Upper lobe of left lung (tissue), 6 donors: Measurements from ENCODE around the gene ADISSP. TPM values are rescaled to one million over a fixed set of nuclear protein-coding genes. Genes with fewer than 3 reads are reported as not detected.

ENCODE experiments used
- ATAC-seq, 2 donors: fragments of 200-7000 bp; cut with Tn5 transposase; one replicate each; pipeline ENCODE4 v1.9.1; 2022; ENCODE audit warnings: mild to moderate bottlenecking in 2 of 2, moderate library complexity in 2 of 2; ENCODE audit not compliant: low FRiP score in 2 of 2
- DNase-seq, 2 donors: peaks; one replicate each; pipeline ENCODE4 v3.0.0-alpha.2; 2019 to 2020
- H3K27ac ChIP-seq, 4 donors: fragments of 200-600 bp; sonication (generic); one replicate each; pipeline ENCODE4 v1.5.1; 2016 to 2019
- H3K27me3 ChIP-seq, 4 donors: fragments of 200-600 bp; sonication (generic); one replicate each; pipeline ENCODE4 v1.5.1; 2017 to 2019
- H3K36me3 ChIP-seq, 4 donors: fragments of 200-600 bp; sonication (generic); one replicate each; pipeline ENCODE4 v1.5.1; 2016 to 2019
- H3K4me1 ChIP-seq, 4 donors: fragments of 200-600 bp; sonication (generic); one replicate each; pipeline ENCODE4 v1.5.1; 2018 to 2019
- H3K4me3 ChIP-seq, 4 donors: fragments of 200-600 bp; sonication (generic); one replicate each; pipeline ENCODE4 v1.5.1; 2017 to 2019; ENCODE audit warnings: mild to moderate bottlenecking in 2 of 4, moderate library complexity in 1 of 4
- H3K9me3 ChIP-seq, 4 donors: fragments of 200-600 bp; sonication (generic); one replicate each; pipeline ENCODE4 v1.5.1; 2018 to 2019
- EP300 ChIP-seq, 4 donors: sonication (generic); formaldehyde crosslinking; IDR thresholded peaks; one replicate each; pipeline ENCODE4 v1.5.1; 2017; ENCODE audit warnings: antibody characterized with exemption in 4 of 4, control low read depth in 2 of 4
- POLR2A ChIP-seq, 4 donors: fragments of 450-650 bp; IDR thresholded peaks; one replicate each; pipeline ENCODE4 v1.5.1; 2016 to 2017; ENCODE audit warnings: antibody characterized with exemption in 4 of 4, mild to moderate bottlenecking in 2 of 4
- POLR2AphosphoS5 ChIP-seq, 2 donors: sonication (generic); formaldehyde crosslinking; IDR thresholded peaks; one replicate each; pipeline ENCODE4 v1.5.1; 2017; ENCODE audit warnings: antibody characterized with exemption in 2 of 2
- WGBS, 2 donors: methylation state at CpG; one replicate each; pipeline ENCODE4 v1.1.5; 2017 to 2018; 5-methylcytosine and 5-hydroxymethylcytosine counted together
- total RNA-seq, 6 donors: library from RNA; depleted of rRNA in 4 of 6; stranded (reverse); fragments of >200 nt in 4 of 6; gene quantifications; one replicate each; pipeline versions ENCODE4 v1.1.0 to v1.2.1, GENCODE V29; 2016 to 2021
- TF ChIP-seq, protein P1 (sequence below), 6 experiments: fragments of 450-650 bp in 4 of 6; fragments of 200-600 bp in 2 of 6; sonication (generic) in 2 of 6; IDR thresholded peaks; one replicate each; pipeline ENCODE4 v1.5.1; 2016 to 2019; ENCODE audit warnings: antibody characterized with exemption in 6 of 6
- donor health status: DM: no; HTN: no; CAD: no; lungs with moderate emphysema.
- donor health status: DM: no; HTN: yes; CAD: no; lungs with severe emphysema.

Gene ADISSP
- total RNA-seq, 6 donors from 2014 or later, result 6.7 to 41.9 (median 39.1) TPM

DNA sequence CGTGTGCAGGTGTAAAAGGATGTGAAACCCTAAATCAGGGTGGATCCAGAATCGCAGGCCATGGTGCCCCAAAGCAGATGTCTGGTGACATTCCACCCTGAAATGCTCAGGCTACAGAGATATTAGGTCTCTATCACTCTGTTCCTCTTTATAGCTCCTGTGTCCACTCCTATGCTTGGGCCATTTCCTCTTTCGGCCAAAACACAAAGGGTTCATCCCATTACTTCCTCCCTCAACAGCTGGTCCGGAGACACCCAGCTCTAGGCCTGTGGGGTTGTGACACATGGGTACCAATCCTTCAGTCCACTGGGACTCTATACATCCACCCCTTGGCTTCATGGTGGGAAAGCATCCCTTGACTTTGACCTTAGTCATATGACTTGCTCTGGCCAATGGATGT lies 53.5 kb downstream of the ADISSP start:
- Histone ChIP-seq H3K4me1 (peaks cover 8 to 23% (median 14%) of the 10 kb centered on the region in 4 donors), H3K27ac (no peak overlapping the region), H3K9me3 (no peaks in the 10 kb centered on the region), H3K27me3 (no peaks in the 10 kb centered on the region), H3K4me3 (no peak overlapping the region), H3K36me3 (no peaks in the 10 kb centered on the region)
- TF ChIP-seq POLR2A (IDR thresholded peaks at IDR 0.05) (no peak), POLR2AphosphoS5 (IDR thresholded peaks at IDR 0.05) (no peak), EP300 (IDR thresholded peaks at IDR 0.05) (no peak)
- TF ChIP-seq, protein P1, sequence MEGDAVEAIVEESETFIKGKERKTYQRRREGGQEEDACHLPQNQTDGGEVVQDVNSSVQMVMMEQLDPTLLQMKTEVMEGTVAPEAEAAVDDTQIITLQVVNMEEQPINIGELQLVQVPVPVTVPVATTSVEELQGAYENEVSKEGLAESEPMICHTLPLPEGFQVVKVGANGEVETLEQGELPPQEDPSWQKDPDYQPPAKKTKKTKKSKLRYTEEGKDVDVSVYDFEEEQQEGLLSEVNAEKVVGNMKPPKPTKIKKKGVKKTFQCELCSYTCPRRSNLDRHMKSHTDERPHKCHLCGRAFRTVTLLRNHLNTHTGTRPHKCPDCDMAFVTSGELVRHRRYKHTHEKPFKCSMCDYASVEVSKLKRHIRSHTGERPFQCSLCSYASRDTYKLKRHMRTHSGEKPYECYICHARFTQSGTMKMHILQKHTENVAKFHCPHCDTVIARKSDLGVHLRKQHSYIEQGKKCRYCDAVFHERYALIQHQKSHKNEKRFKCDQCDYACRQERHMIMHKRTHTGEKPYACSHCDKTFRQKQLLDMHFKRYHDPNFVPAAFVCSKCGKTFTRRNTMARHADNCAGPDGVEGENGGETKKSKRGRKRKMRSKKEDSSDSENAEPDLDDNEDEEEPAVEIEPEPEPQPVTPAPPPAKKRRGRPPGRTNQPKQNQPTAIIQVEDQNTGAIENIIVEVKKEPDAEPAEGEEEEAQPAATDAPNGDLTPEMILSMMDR (IDR thresholded peaks at IDR 0.05), result no peak
- 49 to 86% methylated on average over 3 to 4 of the region's 4 CpGs for WGBS, 2 donors
- ATAC-seq, result peak; percentile 3 to 74
- DNase-seq, result peak in 1 of 2 donors; percentile 50

DNA sequence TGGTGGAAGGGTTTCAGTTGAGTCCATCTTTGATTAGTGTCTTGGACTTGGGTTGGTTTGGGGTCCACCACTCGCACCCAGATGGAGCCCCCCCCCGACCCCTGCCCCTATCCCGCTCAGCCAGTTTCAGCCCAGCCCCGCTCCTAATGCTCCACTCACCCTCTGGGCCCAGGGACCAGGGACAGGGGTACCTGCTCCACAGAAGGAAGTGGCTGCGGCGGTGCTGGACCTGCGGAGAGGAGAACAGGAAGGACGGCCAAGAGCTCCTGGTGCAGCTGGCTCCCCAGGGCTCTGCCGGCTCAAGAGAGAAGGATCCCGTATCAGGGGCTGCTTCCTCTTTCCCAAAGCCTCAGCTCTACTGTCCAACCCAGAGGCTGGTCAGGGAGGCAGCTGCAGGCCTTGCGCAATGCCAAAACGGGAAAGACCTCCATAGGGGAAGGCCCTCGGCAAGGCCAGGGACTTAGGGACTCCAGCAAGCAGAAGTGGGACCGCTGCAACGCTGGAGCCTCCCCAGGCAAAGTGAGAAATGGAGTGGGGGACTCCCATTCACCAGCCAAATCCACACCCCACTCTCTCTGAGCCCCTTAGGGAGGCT lies 55.2 kb downstream of the ADISSP start, which contains the start of gene SIGLEC1:
SIGLEC1 (minus strand) TSS at position 322 of the 595 bp plus-strand sequence. CDS start 5,472 bp downstream, outside the sequence.
- WGBS, 2 donors, result 66 to 82% methylated on average over 12 to 15 of the region's 15 CpGs
- peak; percentile 56 to 77 for ATAC-seq
- no peaks in the 10 kb centered on the region for H3K9me3 ChIP-seq
- DNase-seq, result peak in 1 of 2 donors; percentile 83
- no peaks in the 10 kb centered on the region for H3K36me3 ChIP-seq
- H3K27ac ChIP-seq, result peak within 1 kb of the TSS in 1 of 4 donors; percentile 6
- TF ChIP-seq EP300 (IDR thresholded peaks at IDR 0.05) (no peak), POLR2A (IDR thresholded peaks at IDR 0.05) (peak in 1 of 4 donors; percentile 48), POLR2AphosphoS5 (IDR thresholded peaks at IDR 0.05) (peak in 1 of 2 donors; percentile 22)
- TF ChIP-seq, protein P1 (IDR thresholded peaks at IDR 0.05), result no peak
- no peaks in the 10 kb centered on the region for H3K27me3 ChIP-seq
- H3K4me3 ChIP-seq, result peak within 1 kb of the TSS in 3 of 4 donors; percentile 8 to 29 (median 18)
- peaks cover 8 to 23% (median 14%) of the 10 kb centered on the region in 4 donors for H3K4me1 ChIP-seq

DNA sequence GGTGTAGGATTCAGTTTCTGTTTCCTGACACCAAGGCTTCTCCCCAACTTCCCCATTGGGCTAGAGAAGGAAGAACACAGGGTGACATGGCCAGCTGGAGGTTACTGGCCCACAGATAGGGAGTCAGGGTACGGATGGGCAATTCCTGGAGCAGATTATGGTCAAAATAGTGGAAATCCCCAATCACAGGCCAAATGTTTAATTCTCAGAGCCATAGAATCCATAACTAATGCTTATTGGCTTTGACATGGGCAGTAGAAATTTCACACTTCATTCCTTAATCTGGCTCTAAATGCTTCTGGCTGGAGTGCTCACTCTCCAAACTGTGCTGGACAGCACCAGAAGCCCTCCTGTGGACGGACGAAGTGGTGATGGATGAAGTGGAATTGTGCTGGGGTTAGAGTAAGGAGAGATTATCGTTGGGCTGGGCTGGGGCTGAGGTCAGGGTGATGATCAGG lies 56.0 kb downstream of the ADISSP start:
- WGBS, 2 donors, result 68 to 70% methylated on average over 4 of the region's 4 CpGs
- Histone ChIP-seq H3K4me1 (peaks cover 8 to 23% (median 14%) of the 10 kb centered on the region in 4 donors), H3K9me3 (no peaks in the 10 kb centered on the region), H3K27me3 (no peaks in the 10 kb centered on the region), H3K36me3 (no peaks in the 10 kb centered on the region), H3K4me3 (peak overlapping the region in 3 of 4 donors; percentile 8 to 29 (median 18)), H3K27ac (peak overlapping the region in 1 of 4 donors; percentile 6)
- ATAC-seq (peak in 1 of 2 donors; percentile 54), DNase-seq (no peak)
- TF ChIP-seq EP300 (IDR thresholded peaks at IDR 0.05), result no peak
- no peak for TF ChIP-seq POLR2AphosphoS5 (IDR thresholded peaks at IDR 0.05)
- peak in 1 of 4 donors; percentile 26 for TF ChIP-seq POLR2A (IDR thresholded peaks at IDR 0.05)
- TF ChIP-seq, protein P1 (IDR thresholded peaks at IDR 0.05), result no peak

DNA sequence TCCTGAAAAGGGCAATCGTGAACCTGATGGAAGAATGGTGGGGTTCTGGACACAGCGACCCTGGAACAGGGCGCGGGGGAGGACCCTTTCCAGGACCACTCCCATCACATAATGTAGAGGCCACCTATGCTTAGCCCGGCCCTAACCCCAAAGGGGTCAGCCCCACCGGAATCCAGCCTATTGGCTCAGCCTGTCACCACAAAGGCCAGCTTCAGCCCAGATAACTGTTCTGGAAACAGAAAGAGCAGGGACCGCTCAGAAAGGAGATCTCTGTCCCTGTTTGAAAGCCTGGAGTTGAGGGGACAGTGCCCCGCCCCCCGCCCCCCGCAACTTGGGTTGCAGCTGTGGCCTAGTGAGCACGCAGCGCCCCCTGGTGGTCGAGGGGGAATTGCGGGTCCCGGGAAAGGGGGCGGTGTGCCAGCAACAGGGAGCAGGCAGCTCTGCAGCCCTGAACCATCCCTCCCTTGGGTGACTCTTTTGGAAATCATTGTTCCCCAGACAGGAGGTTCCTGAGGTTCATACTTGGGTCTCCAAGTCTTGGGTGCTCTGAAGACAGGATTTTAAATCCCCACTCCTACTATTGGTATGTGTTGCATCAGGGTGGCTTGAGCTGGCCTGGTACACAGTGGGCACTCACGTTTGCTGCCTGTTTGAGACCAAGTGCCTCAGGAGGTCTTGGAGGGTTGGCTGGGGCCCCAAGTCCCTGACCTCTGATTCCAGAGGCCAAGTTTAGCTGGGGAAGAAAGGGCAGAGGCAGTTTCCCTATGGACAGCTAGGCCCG lies 56.7 kb downstream of the ADISSP start:
- DNase-seq, result peak; percentile 72 to 94
- peaks cover 8 to 23% (median 14%) of the 10 kb centered on the region in 4 donors for H3K4me1 ChIP-seq
- peak overlapping the region in 1 of 4 donors; percentile 57 for H3K27ac ChIP-seq
- no peak for TF ChIP-seq EP300 (IDR thresholded peaks at IDR 0.05)
- TF ChIP-seq POLR2A (IDR thresholded peaks at IDR 0.05), result no peak
- TF ChIP-seq, protein P1 (IDR thresholded peaks at IDR 0.05), result peak; percentile 88 to 97 (median 92)
- peak in 1 of 2 donors; percentile 79 for ATAC-seq
- peak overlapping the region in 2 of 4 donors; percentile 8 to 29 for H3K4me3 ChIP-seq
- WGBS, 2 donors, result 32 to 55% methylated on average over 9 to 17 of the region's 18 CpGs
- H3K27me3 ChIP-seq, result no peaks in the 10 kb centered on the region
- H3K9me3 ChIP-seq, result no peaks in the 10 kb centered on the region
- no peaks in the 10 kb centered on the region for H3K36me3 ChIP-seq
